Stomach (tissue), 4 donors: ENCODE data around the gene PEMT.

Source experiments
- CTCF ChIP-seq, 7 experiments: fragments of 450-650 bp in 4 of 7; fragments of 200-600 bp in 3 of 7; sonication (generic) in 3 of 7; IDR thresholded peaks; one replicate each; pipeline ENCODE4 v1.5.1; 2016 to 2019; ENCODE audit warnings: antibody characterized with exemption in 7 of 7, control low read depth in 2 of 7, mild to moderate bottlenecking in 1 of 7
- POLR2A ChIP-seq, 4 donors: fragments of 450-650 bp; IDR thresholded peaks; one replicate each; pipeline ENCODE4 v1.6.1; 2016; ENCODE audit warnings: antibody characterized with exemption in 4 of 4, control low read depth in 2 of 4, mild to moderate bottlenecking in 1 of 4, moderate library complexity in 1 of 4

GRCh38 chr17:17599965-17600364 is 8.5 kb upstream of the PEMT start:
- TF ChIP-seq POLR2A (IDR thresholded peaks at IDR 0.05) = no peak
- no peak for TF ChIP-seq CTCF (IDR thresholded peaks at IDR 0.05)
